Hepatocyte (in vitro differentiated cells): ENCODE results near the gene DNMT1. TPM values are rescaled to one million over a fixed set of nuclear protein-coding genes. Genes with fewer than 3 reads are reported as not detected.

Experiments
- DNase-seq: peaks from one replicate; pipeline ENCODE4 v3.0.0-alpha.2; 2016; ENCODE audit warnings: low spot score
- H2AFZ ChIP-seq: fragments of 200-600 bp; sonication (generic); 2 replicates; pipeline ENCODE4 v1.6.0; 2016; ENCODE audit warnings: antibody characterized with exemption, mild to moderate bottlenecking
- H3K27ac ChIP-seq: fragments of 200-600 bp; sonication (generic); 2 replicates; pipeline ENCODE4 v1.5.1; 2016; ENCODE audit warnings: mild to moderate bottlenecking
- H3K27me3 ChIP-seq: fragments of 200-600 bp; sonication (generic); 2 replicates; pipeline ENCODE4 v1.6.1; 2016
- H3K36me3 ChIP-seq: fragments of 200-600 bp; sonication (generic); replicated peaks from 2 replicates; pipeline ENCODE4 v1.5.1; 2016; ENCODE audit warnings: low read depth; ENCODE audit not compliant: insufficient read depth
- H3K4me1 ChIP-seq: fragments of 200-600 bp; sonication (generic); 2 replicates; pipeline ENCODE4 v1.5.1; 2016; ENCODE audit warnings: mild to moderate bottlenecking, moderate library complexity; ENCODE audit not compliant: insufficient read depth
- H3K4me2 ChIP-seq: fragments of 200-600 bp; sonication (generic); 2 replicates; pipeline ENCODE4 v1.6.0; 2016
- H3K4me3 ChIP-seq: fragments of 200-600 bp; sonication (generic); 2 replicates; pipeline ENCODE4 v1.5.1; 2016; ENCODE audit warnings: mild to moderate bottlenecking
- H3K79me2 ChIP-seq: fragments of 200-600 bp; sonication (generic); 2 replicates; pipeline ENCODE4 v1.6.0; 2017; ENCODE audit warnings: mild to moderate bottlenecking
- H3K9me2 ChIP-seq: fragments of 200-600 bp; sonication (generic); replicated peaks from 2 replicates; pipeline ENCODE4 v1.6.0; 2017; ENCODE audit warnings: mild to moderate bottlenecking; ENCODE audit not compliant: insufficient read depth
- H3K9me3 ChIP-seq: fragments of 200-600 bp; sonication (generic); 2 replicates; pipeline ENCODE4 v1.5.1; 2016; ENCODE audit warnings: low read depth, mild to moderate bottlenecking
- H4K20me1 ChIP-seq: fragments of 200-600 bp; sonication (generic); 2 replicates; pipeline ENCODE4 v1.6.0; 2016; ENCODE audit warnings: mild to moderate bottlenecking; ENCODE audit not compliant: insufficient read depth, poor library complexity, severe bottlenecking
- EZH2 ChIP-seq: fragments of 200-600 bp; sonication (generic); IDR thresholded peaks from 2 replicates; pipeline ENCODE4 v1.6.1; 2016; ENCODE audit warnings: antibody characterized with exemption, mild to moderate bottlenecking, borderline replicate concordance
- EZH2phosphoT487 ChIP-seq: fragments of 200-600 bp; sonication (generic); IDR thresholded peaks from one replicate; pipeline ENCODE4 v1.6.1; 2018; ENCODE audit warnings: antibody characterized with exemption, mild to moderate bottlenecking, low read depth, moderate library complexity; ENCODE audit not compliant: unreplicated experiment, severe bottlenecking
- WGBS: methylation state at CpG from one replicate; pipeline ENCODE4 v1.1.6; 2016; ENCODE audit warnings: low lambda C conversion rate; ENCODE audit errors: missing lambda C conversion rate; 5-methylcytosine and 5-hydroxymethylcytosine counted together
- polyA plus RNA-seq: library from polyadenylated mRNA; unstranded; fragments of >200 nt; fragmentation: Nextera tagmentation; extraction: Ambion mirVana; gene quantifications from 2 replicates; pipeline ENCODE4 v1.2.1, GENCODE V29; 2016
- total RNA-seq: library from RNA; depleted of rRNA; stranded (reverse); fragments of >200 nt; gene quantifications from 2 replicates; pipeline ENCODE4 v1.2.3, GENCODE V29; 2014
- TF ChIP-seq, protein P1 (sequence below): fragments of 200-600 bp; sonication (generic); IDR thresholded peaks from 2 replicates; pipeline ENCODE4 v1.5.1; 2016; ENCODE audit warnings: antibody characterized with exemption, mild to moderate bottlenecking; ENCODE audit not compliant: poor library complexity

DNMT1 gene
- total and polyA plus RNA-seq, 2 experiments from 2014 or later = 55.2 to 63.5 TPM

GRCh38 chr19:10190026-10190425 is 4.7 kb downstream of the DNMT1 start:
- H3K27me3 ChIP-seq = no peaks in the 10 kb centered on the region
- DNase-seq = no peak
- H3K4me1 ChIP-seq = peaks cover 7% of the 10 kb centered on the region
- no peak overlapping the region for H3K27ac ChIP-seq
- H3K4me3 ChIP-seq = no peak overlapping the region
- H3K79me2 ChIP-seq = peaks cover 91% of the 10 kb centered on the region
- TF ChIP-seq, protein P1, sequence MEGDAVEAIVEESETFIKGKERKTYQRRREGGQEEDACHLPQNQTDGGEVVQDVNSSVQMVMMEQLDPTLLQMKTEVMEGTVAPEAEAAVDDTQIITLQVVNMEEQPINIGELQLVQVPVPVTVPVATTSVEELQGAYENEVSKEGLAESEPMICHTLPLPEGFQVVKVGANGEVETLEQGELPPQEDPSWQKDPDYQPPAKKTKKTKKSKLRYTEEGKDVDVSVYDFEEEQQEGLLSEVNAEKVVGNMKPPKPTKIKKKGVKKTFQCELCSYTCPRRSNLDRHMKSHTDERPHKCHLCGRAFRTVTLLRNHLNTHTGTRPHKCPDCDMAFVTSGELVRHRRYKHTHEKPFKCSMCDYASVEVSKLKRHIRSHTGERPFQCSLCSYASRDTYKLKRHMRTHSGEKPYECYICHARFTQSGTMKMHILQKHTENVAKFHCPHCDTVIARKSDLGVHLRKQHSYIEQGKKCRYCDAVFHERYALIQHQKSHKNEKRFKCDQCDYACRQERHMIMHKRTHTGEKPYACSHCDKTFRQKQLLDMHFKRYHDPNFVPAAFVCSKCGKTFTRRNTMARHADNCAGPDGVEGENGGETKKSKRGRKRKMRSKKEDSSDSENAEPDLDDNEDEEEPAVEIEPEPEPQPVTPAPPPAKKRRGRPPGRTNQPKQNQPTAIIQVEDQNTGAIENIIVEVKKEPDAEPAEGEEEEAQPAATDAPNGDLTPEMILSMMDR = no peak
- TF ChIP-seq EZH2 = no peak
- no peak for TF ChIP-seq EZH2phosphoT487
- no peak overlapping the region for H3K4me2 ChIP-seq
- no peaks in the 10 kb centered on the region for H3K36me3 ChIP-seq
- WGBS = 94% methylated on average over 5 of the region's 5 CpGs
- no peak overlapping the region for H2AFZ ChIP-seq
- H4K20me1 ChIP-seq = no peaks in the 10 kb centered on the region
- no peaks in the 10 kb centered on the region for H3K9me2 ChIP-seq
- H3K9me3 ChIP-seq = no peaks in the 10 kb centered on the region

- peaks cover 94% of the 10 kb centered on the region for H3K79me2 ChIP-seq
- no peak overlapping the region for H3K4me3 ChIP-seq
- H4K20me1 ChIP-seq = no peaks in the 10 kb centered on the region
- H3K36me3 ChIP-seq = no peaks in the 10 kb centered on the region
- H3K9me3 ChIP-seq = no peaks in the 10 kb centered on the region
- H3K4me1 ChIP-seq = peaks cover 7% of the 10 kb centered on the region
- no peaks in the 10 kb centered on the region for H3K27me3 ChIP-seq
- TF ChIP-seq, protein P1 = no peak
- TF ChIP-seq EZH2phosphoT487 (no peak), EZH2 (no peak)
- WGBS = 90% methylated on average over 5 of the region's 5 CpGs
- H2AFZ ChIP-seq = no peak overlapping the region
- no peak overlapping the region for H3K27ac ChIP-seq
- H3K4me2 ChIP-seq = no peak overlapping the region
- DNase-seq = no peak
- no peaks in the 10 kb centered on the region for H3K9me2 ChIP-seq
These were observed 5.1 kb downstream of the DNMT1 start for GRCh38 chr19:10189616-10190015.

GRCh38 chr19:10187315-10187714 is 7.4 kb downstream of the DNMT1 start:
- Histone ChIP-seq H3K27me3 (no peaks in the 10 kb centered on the region), H3K9me3 (no peaks in the 10 kb centered on the region), H3K4me3 (no peak overlapping the region), H4K20me1 (no peaks in the 10 kb centered on the region), H3K4me1 (no peaks in the 10 kb centered on the region), H3K4me2 (no peak overlapping the region), H3K36me3 (no peaks in the 10 kb centered on the region), H2AFZ (no peak overlapping the region), H3K79me2 (peaks cover 93% of the 10 kb centered on the region), H3K9me2 (no peaks in the 10 kb centered on the region), H3K27ac (no peak overlapping the region)
- DNase-seq = no peak
- WGBS = 92% methylated on average over 11 of the region's 11 CpGs
- TF ChIP-seq EZH2 (no peak), EZH2phosphoT487 (no peak)
- TF ChIP-seq, protein P1 = no peak

DNA sequence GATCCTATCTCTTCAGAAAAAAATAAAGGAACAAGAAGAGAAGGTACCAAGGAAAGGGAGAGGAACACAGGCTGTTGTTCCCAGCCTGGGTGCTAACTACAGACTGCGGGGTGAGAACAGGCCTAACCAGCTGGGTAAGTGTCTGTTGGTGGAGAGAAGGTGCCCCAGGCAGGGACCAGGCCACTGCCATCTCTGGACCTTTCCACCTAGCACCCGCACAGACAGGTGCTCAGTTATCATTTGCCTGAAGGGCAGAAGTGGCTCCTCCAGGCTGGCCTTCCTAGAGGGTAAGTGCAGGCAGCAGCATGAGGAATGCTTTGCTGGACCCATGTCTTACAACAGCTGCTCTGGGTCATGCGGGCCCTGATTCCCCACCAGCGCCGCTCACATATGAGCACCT is 10.1 kb downstream of the DNMT1 start:
- Histone ChIP-seq H3K9me3 (no peaks in the 10 kb centered on the region), H3K27me3 (no peaks in the 10 kb centered on the region), H3K4me3 (no peak overlapping the region), H3K4me1 (no peaks in the 10 kb centered on the region), H2AFZ (no peak overlapping the region), H3K27ac (no peak overlapping the region), H3K9me2 (no peaks in the 10 kb centered on the region), H3K36me3 (no peaks in the 10 kb centered on the region), H4K20me1 (no peaks in the 10 kb centered on the region), H3K79me2 (peaks cover 72% of the 10 kb centered on the region), H3K4me2 (no peak overlapping the region)
- WGBS = 89% methylated on average over 5 of the region's 5 CpGs
- no peak for DNase-seq
- no peak for TF ChIP-seq EZH2phosphoT487
